ENCODE measurements around the gene RNF10. TPM values are rescaled to one million over a fixed set of nuclear protein-coding genes. Genes with fewer than 3 reads are reported as not detected.
A peak's percentile ranks its signal among the peaks of the same experiment; 100 is the strongest.

The RNF10 gene
- total RNA-seq (2014; rRNA removed; shearing (Covaris generic)), result 90.4 and 113 TPM in 2 replicates
- polyA plus RNA-seq (2016; fragmentation: Nextera tagmentation; extraction: Ambion mirVana), result 149 and 154 TPM in 2 replicates
- long read RNA-seq, transcript RNF10-201 (17 exons, 3,825 nt), result major isoform, 18 of 39 reads
- long read RNA-seq, partial matches to known transcripts, result 11 of 39 reads
- long read RNA-seq, other reads (novel, unspliced or antisense), result 9 of 39 reads

DNA sequence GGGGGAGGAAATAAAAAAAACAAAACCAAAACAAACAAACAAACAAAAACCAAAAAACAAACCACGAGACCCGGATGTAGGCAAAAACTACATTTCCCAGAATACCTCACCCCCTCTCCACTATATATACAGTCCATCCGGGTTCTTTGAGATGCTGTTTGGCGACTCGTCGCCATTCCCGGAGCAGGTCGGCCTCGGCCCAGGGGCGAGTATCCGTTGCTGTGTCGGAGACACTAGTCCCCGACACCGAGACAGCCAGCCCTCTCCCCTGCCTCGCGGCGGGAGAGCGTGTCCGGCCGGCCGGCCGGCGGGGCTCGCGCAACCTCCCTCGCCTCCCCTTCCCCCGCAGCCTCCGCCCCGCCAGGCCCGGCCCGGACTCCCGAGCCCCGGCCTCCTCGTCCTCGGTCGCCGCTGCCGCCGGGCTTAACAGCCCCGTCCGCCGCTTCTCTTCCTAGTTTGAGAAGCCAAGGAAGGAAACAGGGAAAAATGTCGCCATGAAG lies at the start of gene RNF10:
TSS of gene RNF10 (plus strand) at position 154 of the 500 bp plus-strand sequence. CDS start 456 bp downstream, outside the sequence.
- peak; percentile 85 for ATAC-seq

More for the DNA sequence above, at the start of gene RNF10:
- Histone ChIP-seq H3F3A (replicated peaks; ENCODE audit: low read depth) (peaks cover 2% of the 10 kb centered on the region; the same call in 1 of the 2 replicates), H3K4me1 (ENCODE audit: insufficient read depth) (peaks cover 44% of the 10 kb centered on the region), H3K27me3 (ENCODE audit: insufficient read depth) (no peaks in the 10 kb centered on the region), H3K36me3 (ENCODE audit: insufficient read depth) (no peaks in the 10 kb centered on the region), H2AFZ (peak within 1 kb of the TSS; percentile 91), H3K27ac (ENCODE audit: low read depth) (peak within 1 kb of the TSS; percentile 72), H3K4me3 (peak within 1 kb of the TSS; percentile 86), H3K9me2 (ENCODE audit: insufficient read depth) (no peaks in the 10 kb centered on the region), H3K4me2 (peak within 1 kb of the TSS; percentile 85), H4K20me1 (replicated peaks; ENCODE audit: insufficient read depth) (peaks cover 33% of the 10 kb centered on the region), H3K79me2 (replicated peaks; ENCODE audit: insufficient read depth) (peaks cover 48% of the 10 kb centered on the region)
- peak within 1 kb of the TSS; percentile 89 for H3K27ac Mint-ChIP-seq
- no peaks in the 10 kb centered on the region for H3K9me3 Mint-ChIP-seq
- peaks cover 18% of the 10 kb centered on the region; the same call in 2 of the 3 replicates for H3K36me3 Mint-ChIP-seq (ENCODE audit: low read depth)
- peak within 1 kb of the TSS; percentile 94 for H3K4me3 Mint-ChIP-seq
- peaks cover 35% of the 10 kb centered on the region for H3K4me1 Mint-ChIP-seq
- TF ChIP-seq ZNF114 (CRISPR knock-in tag; IDR thresholded peaks at IDR 0.05), result no peak
- TF ChIP-seq, protein P1, sequence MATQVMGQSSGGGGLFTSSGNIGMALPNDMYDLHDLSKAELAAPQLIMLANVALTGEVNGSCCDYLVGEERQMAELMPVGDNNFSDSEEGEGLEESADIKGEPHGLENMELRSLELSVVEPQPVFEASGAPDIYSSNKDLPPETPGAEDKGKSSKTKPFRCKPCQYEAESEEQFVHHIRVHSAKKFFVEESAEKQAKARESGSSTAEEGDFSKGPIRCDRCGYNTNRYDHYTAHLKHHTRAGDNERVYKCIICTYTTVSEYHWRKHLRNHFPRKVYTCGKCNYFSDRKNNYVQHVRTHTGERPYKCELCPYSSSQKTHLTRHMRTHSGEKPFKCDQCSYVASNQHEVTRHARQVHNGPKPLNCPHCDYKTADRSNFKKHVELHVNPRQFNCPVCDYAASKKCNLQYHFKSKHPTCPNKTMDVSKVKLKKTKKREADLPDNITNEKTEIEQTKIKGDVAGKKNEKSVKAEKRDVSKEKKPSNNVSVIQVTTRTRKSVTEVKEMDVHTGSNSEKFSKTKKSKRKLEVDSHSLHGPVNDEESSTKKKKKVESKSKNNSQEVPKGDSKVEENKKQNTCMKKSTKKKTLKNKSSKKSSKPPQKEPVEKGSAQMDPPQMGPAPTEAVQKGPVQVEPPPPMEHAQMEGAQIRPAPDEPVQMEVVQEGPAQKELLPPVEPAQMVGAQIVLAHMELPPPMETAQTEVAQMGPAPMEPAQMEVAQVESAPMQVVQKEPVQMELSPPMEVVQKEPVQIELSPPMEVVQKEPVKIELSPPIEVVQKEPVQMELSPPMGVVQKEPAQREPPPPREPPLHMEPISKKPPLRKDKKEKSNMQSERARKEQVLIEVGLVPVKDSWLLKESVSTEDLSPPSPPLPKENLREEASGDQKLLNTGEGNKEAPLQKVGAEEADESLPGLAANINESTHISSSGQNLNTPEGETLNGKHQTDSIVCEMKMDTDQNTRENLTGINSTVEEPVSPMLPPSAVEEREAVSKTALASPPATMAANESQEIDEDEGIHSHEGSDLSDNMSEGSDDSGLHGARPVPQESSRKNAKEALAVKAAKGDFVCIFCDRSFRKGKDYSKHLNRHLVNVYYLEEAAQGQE (IDR thresholded peaks at IDR 0.05; ENCODE audit: unreplicated experiment), result no peak
- TF ChIP-seq POLR2AphosphoS5 (IDR thresholded peaks at IDR 0.05; ENCODE audit: low read depth), result peak; percentile 92
- no peak for TF ChIP-seq JUNB (IDR thresholded peaks at IDR 0.05; ENCODE audit: unreplicated experiment)
- no peak for TF ChIP-seq ZNF462 (CRISPR knock-in tag; IDR thresholded peaks at IDR 0.05)
- TF ChIP-seq STAT1 (IDR thresholded peaks at IDR 0.05; ENCODE audit: unreplicated experiment), result no peak
- no peak for TF ChIP-seq NANOG (IDR thresholded peaks at IDR 0.05; ENCODE audit: borderline replicate concordance)
- TF ChIP-seq EZH2phosphoT487 (IDR thresholded peaks at IDR 0.05; ENCODE audit: unreplicated experiment), result no peak
- 0 out of 2 replicates have a peak, but pooled peaks have one; percentile 20 for TF ChIP-seq CREB1 (CRISPR knock-in tag; IDR thresholded peaks at IDR 0.05; ENCODE audit: low read depth)
- peak; percentile 90 for TF ChIP-seq ETS1 (IDR thresholded peaks at IDR 0.05)
- no peak for TF ChIP-seq ZNF331 (CRISPR knock-in tag; IDR thresholded peaks at IDR 0.05; ENCODE audit: low read depth)
- DNase-seq (ENCODE audit: low spot score), result peak; percentile 95
- H3K27me3 Mint-ChIP-seq (ENCODE audit: insufficient read depth, low read depth, poor library complexity), result peaks cover 5% of the 10 kb centered on the region
